KMS-11 (cell line): ENCODE measurements around the gene GDNF.

Experiments
- H2AFZ ChIP-seq: fragments of 200-600 bp; sonication (generic); 2 replicates; pipeline ENCODE4 v1.6.1; 2016; ENCODE audit warnings: antibody characterized with exemption, mixed run types, low read depth
- H3K27ac ChIP-seq: fragments of 200-600 bp; sonication (generic); 2 replicates; pipeline ENCODE4 v1.6.1; 2016; ENCODE audit warnings: mild to moderate bottlenecking, mixed run types
- H3K27me3 ChIP-seq: fragments of 200-600 bp; sonication (generic); 2 replicates; pipeline ENCODE4 v1.6.1; 2017; ENCODE audit warnings: mild to moderate bottlenecking, low read depth, mixed run types, moderate library complexity; ENCODE audit not compliant: insufficient read depth
- H3K36me3 ChIP-seq: fragments of 200-600 bp; sonication (generic); 2 replicates; pipeline ENCODE4 v1.6.1; 2017; ENCODE audit warnings: mild to moderate bottlenecking, mixed run types; ENCODE audit not compliant: insufficient read depth
- H3K4me1 ChIP-seq: fragments of 200-600 bp; sonication (generic); 2 replicates; pipeline ENCODE4 v1.6.1; 2016; ENCODE audit warnings: mild to moderate bottlenecking, low read depth, mixed run types; ENCODE audit not compliant: poor library complexity, severe bottlenecking
- H3K4me2 ChIP-seq: fragments of 200-600 bp; sonication (generic); 2 replicates; pipeline ENCODE4 v1.7.0; 2016; ENCODE audit warnings: mild to moderate bottlenecking, mixed run types
- H3K4me3 ChIP-seq: fragments of 200-600 bp; sonication (generic); IDR thresholded peaks from 2 replicates; pipeline ENCODE4 v1.6.1; 2017; ENCODE audit warnings: low read depth, low read length, mixed read lengths; ENCODE audit not compliant: insufficient read depth
- H3K79me2 ChIP-seq: fragments of 200-600 bp; sonication (generic); 2 replicates; pipeline ENCODE4 v1.6.1; 2016; ENCODE audit warnings: low read depth, mixed run types; ENCODE audit not compliant: insufficient read depth
- H3K9ac ChIP-seq: fragments of 200-600 bp; sonication (generic); 2 replicates; pipeline ENCODE4 v1.6.1; 2016; ENCODE audit warnings: mild to moderate bottlenecking, mixed run types
- H4K20me1 ChIP-seq: fragments of 200-600 bp; sonication (generic); 2 replicates; pipeline ENCODE4 v1.6.1; 2016; ENCODE audit warnings: mild to moderate bottlenecking, mixed run types; ENCODE audit not compliant: insufficient read depth
- TF ChIP-seq, protein P1 (sequence below): fragments of 200-600 bp; sonication (generic); conservative IDR thresholded peaks from 2 replicates; pipeline ENCODE4 v1.6.1; 2017; ENCODE audit warnings: low read depth, mild to moderate bottlenecking, antibody characterized with exemption, low read length, moderate library complexity, mixed read lengths

Gene GDNF

DNA sequence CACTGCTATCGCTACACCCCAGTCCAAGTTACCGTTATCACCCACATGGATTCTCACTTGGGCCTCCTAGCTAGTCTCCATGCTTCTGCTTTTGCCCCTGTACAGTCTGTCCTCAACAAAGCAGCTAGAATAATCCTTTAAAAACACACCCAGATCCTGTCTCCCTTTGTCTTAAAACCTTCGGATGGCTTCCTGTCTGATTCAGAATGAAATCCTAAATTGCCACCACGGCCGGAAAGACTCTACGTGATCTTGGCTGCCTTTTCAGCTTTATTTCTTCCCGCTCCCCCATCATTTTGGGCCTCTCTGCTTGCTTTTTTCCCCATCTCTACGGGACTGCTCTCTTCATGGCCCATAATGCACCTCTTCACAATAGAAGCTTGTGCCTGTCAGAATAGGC, 33.4 kb downstream of the GDNF start:
- no peak overlapping the region for H3K27ac ChIP-seq

DNA sequence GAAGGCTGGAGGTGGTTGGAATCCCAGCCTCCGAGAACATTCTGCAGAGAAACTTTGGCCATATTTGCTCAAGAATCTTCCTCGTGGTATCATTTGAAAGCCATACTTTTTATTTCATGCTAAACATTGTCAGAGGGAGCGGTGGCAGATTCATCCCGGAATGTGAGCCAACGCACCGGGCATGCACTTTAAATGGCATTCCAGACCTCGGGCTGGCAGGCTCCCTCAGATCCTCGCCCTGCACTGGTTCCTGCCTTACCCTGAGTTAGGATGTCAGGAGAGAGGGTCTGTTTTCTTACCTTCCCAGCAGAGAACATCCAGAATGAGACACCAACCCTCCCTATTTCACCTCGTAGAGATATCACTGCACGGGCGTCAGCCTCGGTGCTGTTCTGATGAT, 33.8 kb downstream of the GDNF start:
- H3K79me2 ChIP-seq = no peaks in the 10 kb centered on the region
- no peak overlapping the region for H3K27ac ChIP-seq
- TF ChIP-seq, protein P1, sequence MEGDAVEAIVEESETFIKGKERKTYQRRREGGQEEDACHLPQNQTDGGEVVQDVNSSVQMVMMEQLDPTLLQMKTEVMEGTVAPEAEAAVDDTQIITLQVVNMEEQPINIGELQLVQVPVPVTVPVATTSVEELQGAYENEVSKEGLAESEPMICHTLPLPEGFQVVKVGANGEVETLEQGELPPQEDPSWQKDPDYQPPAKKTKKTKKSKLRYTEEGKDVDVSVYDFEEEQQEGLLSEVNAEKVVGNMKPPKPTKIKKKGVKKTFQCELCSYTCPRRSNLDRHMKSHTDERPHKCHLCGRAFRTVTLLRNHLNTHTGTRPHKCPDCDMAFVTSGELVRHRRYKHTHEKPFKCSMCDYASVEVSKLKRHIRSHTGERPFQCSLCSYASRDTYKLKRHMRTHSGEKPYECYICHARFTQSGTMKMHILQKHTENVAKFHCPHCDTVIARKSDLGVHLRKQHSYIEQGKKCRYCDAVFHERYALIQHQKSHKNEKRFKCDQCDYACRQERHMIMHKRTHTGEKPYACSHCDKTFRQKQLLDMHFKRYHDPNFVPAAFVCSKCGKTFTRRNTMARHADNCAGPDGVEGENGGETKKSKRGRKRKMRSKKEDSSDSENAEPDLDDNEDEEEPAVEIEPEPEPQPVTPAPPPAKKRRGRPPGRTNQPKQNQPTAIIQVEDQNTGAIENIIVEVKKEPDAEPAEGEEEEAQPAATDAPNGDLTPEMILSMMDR = no peak
- no peak overlapping the region for H2AFZ ChIP-seq
- no peak overlapping the region for H3K4me3 ChIP-seq
- no peaks in the 10 kb centered on the region for H4K20me1 ChIP-seq
- H3K9ac ChIP-seq = no peak overlapping the region
- H3K4me1 ChIP-seq = peaks cover 9% of the 10 kb centered on the region
- H3K4me2 ChIP-seq = no peak overlapping the region
- H3K36me3 ChIP-seq = no peaks in the 10 kb centered on the region
- no peaks in the 10 kb centered on the region for H3K27me3 ChIP-seq

More for the DNA sequence above, 33.4 kb downstream of the GDNF start:
- H3K27me3 ChIP-seq = no peaks in the 10 kb centered on the region
- no peaks in the 10 kb centered on the region for H3K79me2 ChIP-seq
- no peak overlapping the region for H3K9ac ChIP-seq
- TF ChIP-seq, protein P1 = no peak
- no peaks in the 10 kb centered on the region for H3K36me3 ChIP-seq
- H3K4me3 ChIP-seq = no peak overlapping the region
- no peak overlapping the region for H3K4me2 ChIP-seq
- H2AFZ ChIP-seq = no peak overlapping the region
- H3K4me1 ChIP-seq = peaks cover 14% of the 10 kb centered on the region
- H4K20me1 ChIP-seq = no peaks in the 10 kb centered on the region

DNA sequence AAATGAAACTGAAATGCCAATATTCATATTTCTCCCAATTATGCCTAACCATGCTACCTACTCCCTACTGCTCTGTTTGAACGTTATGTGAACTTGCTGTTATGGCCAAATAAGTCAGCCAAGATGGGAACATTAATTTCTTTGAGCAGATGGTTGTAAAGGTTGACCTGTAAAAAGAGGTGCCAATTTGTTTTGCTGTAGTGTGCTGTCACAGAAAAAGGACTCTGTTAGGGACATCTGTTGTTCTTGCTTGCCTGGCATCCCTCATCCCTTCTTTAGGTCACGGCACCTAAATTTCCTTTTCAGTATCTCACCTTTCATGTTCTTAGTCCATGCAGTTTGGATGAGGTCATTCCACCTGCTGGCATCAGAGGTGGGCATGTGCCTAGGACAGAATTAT, 35.4 kb downstream of the GDNF start:
- Histone ChIP-seq H3K27me3 (no peaks in the 10 kb centered on the region), H2AFZ (no peak overlapping the region), H3K79me2 (no peaks in the 10 kb centered on the region), H3K4me1 (no peaks in the 10 kb centered on the region), H3K9ac (no peak overlapping the region), H4K20me1 (no peaks in the 10 kb centered on the region), H3K4me3 (no peak overlapping the region), H3K27ac (no peak overlapping the region), H3K36me3 (no peaks in the 10 kb centered on the region), H3K4me2 (no peak overlapping the region)
- TF ChIP-seq, protein P1 = no peak

DNA sequence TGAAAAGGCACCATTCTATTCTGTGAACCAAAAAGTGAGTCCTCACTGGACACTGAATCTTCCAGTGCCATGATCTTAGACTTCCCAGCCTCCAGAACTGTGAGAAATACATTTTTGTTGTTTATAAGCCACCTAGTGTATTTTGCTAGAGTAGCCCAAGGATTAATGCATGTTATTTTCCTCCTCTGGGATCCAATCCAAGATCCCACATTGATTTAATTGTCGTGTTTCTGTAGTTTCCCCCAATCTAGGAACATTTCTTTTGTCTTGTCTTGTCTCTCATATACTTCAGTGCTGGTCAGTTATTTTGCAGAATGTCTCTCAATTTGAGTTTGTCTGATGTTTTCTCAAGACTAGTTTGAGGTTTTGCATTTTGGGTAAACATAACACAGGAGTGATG, 36.4 kb downstream of the GDNF start:
- Histone ChIP-seq H3K4me1 (no peaks in the 10 kb centered on the region), H4K20me1 (no peaks in the 10 kb centered on the region), H2AFZ (no peak overlapping the region), H3K4me2 (no peak overlapping the region), H3K9ac (no peak overlapping the region), H3K36me3 (no peaks in the 10 kb centered on the region), H3K27ac (no peak overlapping the region), H3K79me2 (no peaks in the 10 kb centered on the region), H3K27me3 (no peaks in the 10 kb centered on the region), H3K4me3 (no peak overlapping the region)
- TF ChIP-seq, protein P1 = no peak
